Gastroesophageal sphincter (tissue), 3 donors: ENCODE results near the gene ABCG5.

Experiments used
- CTCF ChIP-seq, 4 experiments: fragments of 200-600 bp in 2 of 4; fragments of 450-650 bp in 2 of 4; sonication (generic) in 1 of 4; IDR thresholded peaks; one replicate each; pipeline ENCODE4 v1.5.1; 2017 to 2019; ENCODE audit warnings: antibody characterized with exemption in 4 of 4, mild to moderate bottlenecking in 2 of 4, moderate library complexity in 2 of 4
- POLR2A ChIP-seq, 2 donors: fragments of 450-650 bp; IDR thresholded peaks; one replicate each; pipeline ENCODE4 v1.6.1; 2017; ENCODE audit warnings: antibody characterized with exemption in 2 of 2, mild to moderate bottlenecking in 2 of 2, moderate library complexity in 1 of 2
- POLR2AphosphoS5 ChIP-seq: sonication (generic); formaldehyde crosslinking; IDR thresholded peaks from one replicate; pipeline ENCODE4 v1.6.1; 2017; ENCODE audit warnings: antibody characterized with exemption

- no peak for TF ChIP-seq CTCF (IDR thresholded peaks at IDR 0.05)
- TF ChIP-seq POLR2A (IDR thresholded peaks at IDR 0.05): no peak
- TF ChIP-seq POLR2AphosphoS5: no peak
These were observed 13.6 kb downstream of the ABCG5 start for GRCh38 chr2:43824951-43825493.
